Upper lobe of right lung (tissue), 1 donor: ENCODE measurements around the gene CHD2. TPM values are rescaled to one million over a fixed set of nuclear protein-coding genes. Genes with fewer than 3 reads are reported as not detected.

Experiments
- ATAC-seq: fragments of 200-7000 bp; cut with Tn5 transposase; one replicate; pipeline ENCODE4 v1.9.1; 2020; ENCODE audit warnings: mild to moderate bottlenecking, moderate library complexity
- DNase-seq: peaks from one replicate; pipeline ENCODE4 v3.0.0-alpha.2; 2020
- H3K27ac ChIP-seq: fragments of 200-600 bp; one replicate; pipeline ENCODE4 v1.8.0; 2022
- H3K27me3 ChIP-seq: fragments of 200-600 bp; one replicate; pipeline ENCODE4 v1.8.0; 2022; ENCODE audit warnings: mild to moderate bottlenecking
- H3K36me3 ChIP-seq: fragments of 200-600 bp; one replicate; pipeline ENCODE4 v1.8.0; 2022
- H3K4me1 ChIP-seq: fragments of 200-600 bp; one replicate; pipeline ENCODE4 v1.8.0; 2022
- H3K4me3 ChIP-seq: fragments of 200-600 bp; one replicate; pipeline ENCODE4 v1.8.0; 2022; ENCODE audit warnings: mild to moderate bottlenecking
- H3K9me3 ChIP-seq: fragments of 200-600 bp; one replicate; pipeline ENCODE4 v1.8.0; 2022
- intact Hi-C: fragments of 100-400 bp; cut with DNase I; formaldehyde crosslinking; loops from one replicate; pipeline ENCODE4 v1.11.0; 2022
- total RNA-seq: library from RNA; stranded (reverse); fragmentation: NEBNext Ultra II Directional; extraction: Animal tissue kit (Norgen Biotek cat#: 25700); gene quantifications from one replicate; pipeline ENCODE4 v1.2.1, GENCODE V29; 2021
- TF ChIP-seq, protein P1 (sequence below): fragments of 200-600 bp; IDR thresholded peaks from one replicate; pipeline ENCODE4 v1.8.0; 2022; ENCODE audit warnings: antibody characterized with exemption
- donor health status: DM: no; HTN: yes; CAD: no; lungs with severe emphysema.

The CHD2 gene
- total RNA-seq, 1 donor from 2014 or later = 161 TPM

DNA sequence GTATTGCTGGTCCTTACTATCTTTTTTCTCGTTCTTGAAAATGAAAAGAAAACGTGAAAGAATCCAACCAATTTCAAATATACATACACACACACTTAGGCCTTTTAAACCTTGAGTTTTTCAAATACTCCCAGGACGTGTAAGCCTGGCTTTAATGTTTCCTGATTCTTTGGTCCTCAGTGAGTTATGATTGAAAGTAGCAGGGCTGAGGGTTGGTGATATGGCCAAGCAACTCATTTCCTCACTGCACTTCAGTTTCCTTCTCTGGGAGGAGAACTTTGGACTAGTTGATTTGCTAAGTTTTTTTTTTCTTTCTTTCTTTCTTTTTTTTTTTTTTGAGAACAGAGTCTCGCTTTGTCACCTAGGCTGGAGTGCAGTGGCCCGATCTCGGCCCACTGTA lies 34.6 kb downstream of the CHD2 start:
- no peak overlapping the region for H3K4me3 ChIP-seq
- peaks cover 100% of the 10 kb centered on the region for H3K36me3 ChIP-seq
- no peak overlapping the region for H3K27ac ChIP-seq
- H3K27me3 ChIP-seq = no peaks in the 10 kb centered on the region
- DNase-seq (no peak), ATAC-seq (no peak)
- TF ChIP-seq, protein P1, sequence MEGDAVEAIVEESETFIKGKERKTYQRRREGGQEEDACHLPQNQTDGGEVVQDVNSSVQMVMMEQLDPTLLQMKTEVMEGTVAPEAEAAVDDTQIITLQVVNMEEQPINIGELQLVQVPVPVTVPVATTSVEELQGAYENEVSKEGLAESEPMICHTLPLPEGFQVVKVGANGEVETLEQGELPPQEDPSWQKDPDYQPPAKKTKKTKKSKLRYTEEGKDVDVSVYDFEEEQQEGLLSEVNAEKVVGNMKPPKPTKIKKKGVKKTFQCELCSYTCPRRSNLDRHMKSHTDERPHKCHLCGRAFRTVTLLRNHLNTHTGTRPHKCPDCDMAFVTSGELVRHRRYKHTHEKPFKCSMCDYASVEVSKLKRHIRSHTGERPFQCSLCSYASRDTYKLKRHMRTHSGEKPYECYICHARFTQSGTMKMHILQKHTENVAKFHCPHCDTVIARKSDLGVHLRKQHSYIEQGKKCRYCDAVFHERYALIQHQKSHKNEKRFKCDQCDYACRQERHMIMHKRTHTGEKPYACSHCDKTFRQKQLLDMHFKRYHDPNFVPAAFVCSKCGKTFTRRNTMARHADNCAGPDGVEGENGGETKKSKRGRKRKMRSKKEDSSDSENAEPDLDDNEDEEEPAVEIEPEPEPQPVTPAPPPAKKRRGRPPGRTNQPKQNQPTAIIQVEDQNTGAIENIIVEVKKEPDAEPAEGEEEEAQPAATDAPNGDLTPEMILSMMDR = no peak
- H3K4me1 ChIP-seq = peaks cover 10% of the 10 kb centered on the region
- no peaks in the 10 kb centered on the region for H3K9me3 ChIP-seq
- intact Hi-C loops = no loop called here

DNA sequence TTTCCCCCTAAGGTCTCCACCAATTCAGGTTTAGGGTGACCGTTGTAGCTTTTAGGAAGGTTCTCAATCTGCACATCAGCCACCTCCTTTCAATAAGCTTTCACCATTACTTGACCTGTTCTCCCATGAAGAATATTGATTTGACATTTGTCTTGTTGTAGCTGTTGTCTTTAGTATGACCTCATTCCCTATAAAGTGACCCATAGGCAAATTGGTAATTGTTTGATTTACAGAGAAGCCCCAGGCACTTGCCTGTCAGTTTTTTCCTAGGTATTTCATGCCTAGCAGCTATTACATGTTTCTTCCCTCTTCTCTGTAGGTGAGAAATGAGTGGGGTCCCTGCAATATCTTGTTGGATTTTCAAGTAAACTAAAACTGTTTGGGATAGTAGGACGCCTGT lies 36.0 kb downstream of the CHD2 start:
- Histone ChIP-seq H3K27ac (no peak overlapping the region), H3K4me3 (no peak overlapping the region), H3K27me3 (no peaks in the 10 kb centered on the region), H3K36me3 (peaks cover 98% of the 10 kb centered on the region), H3K4me1 (peaks cover 10% of the 10 kb centered on the region), H3K9me3 (no peaks in the 10 kb centered on the region)
- ATAC-seq (no peak), DNase-seq (no peak)
- intact Hi-C loops = no loop called here
- TF ChIP-seq, protein P1 = no peak

DNA sequence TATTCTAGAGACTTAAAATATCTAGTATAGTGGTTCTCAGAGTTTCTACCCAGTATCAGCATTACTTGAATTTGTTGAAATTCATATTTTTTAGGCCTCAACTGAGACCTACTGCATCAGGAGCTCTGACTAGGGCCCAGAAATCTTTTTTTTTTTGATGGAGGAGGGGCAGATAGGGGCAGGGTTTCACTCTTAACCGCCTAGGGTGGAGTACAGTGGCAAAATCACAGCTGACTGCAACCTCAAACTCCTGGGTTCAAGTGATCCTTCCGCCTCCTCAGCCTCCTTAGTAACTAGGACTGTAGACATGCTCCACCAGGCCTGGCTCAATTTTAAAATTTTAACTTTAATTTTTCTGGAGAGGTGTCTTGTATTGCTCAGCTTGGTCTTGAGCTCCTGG lies 36.6 kb downstream of the CHD2 start:
- ATAC-seq (no peak), DNase-seq (no peak)
- intact Hi-C loops = no loop called here
- no peak overlapping the region for H3K4me3 ChIP-seq
- H3K27ac ChIP-seq = no peak overlapping the region
- H3K9me3 ChIP-seq = no peaks in the 10 kb centered on the region
- peaks cover 10% of the 10 kb centered on the region for H3K4me1 ChIP-seq
- H3K27me3 ChIP-seq = no peaks in the 10 kb centered on the region
- TF ChIP-seq, protein P1 = no peak
- peaks cover 98% of the 10 kb centered on the region for H3K36me3 ChIP-seq

DNA sequence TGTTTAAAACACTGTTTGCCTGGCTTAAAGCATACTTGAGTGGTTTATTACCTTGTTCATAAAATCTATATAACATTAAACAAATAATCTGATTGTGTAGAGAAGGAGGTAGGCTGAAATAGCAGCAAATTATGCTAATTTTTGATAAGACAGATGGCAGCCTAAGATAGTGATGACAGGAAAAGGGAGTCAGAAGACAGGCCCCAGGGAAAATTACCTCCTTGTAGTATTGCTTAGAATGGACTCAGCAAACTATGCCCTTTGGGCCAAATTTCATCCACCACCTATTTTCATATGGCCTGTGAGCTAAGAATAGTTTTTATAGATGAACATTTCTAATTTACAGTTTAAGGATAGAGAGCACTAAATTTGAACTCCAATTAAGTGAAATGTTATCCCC lies 37.8 kb downstream of the CHD2 start:
- Histone ChIP-seq H3K36me3 (peaks cover 98% of the 10 kb centered on the region), H3K27me3 (no peaks in the 10 kb centered on the region), H3K4me1 (peaks cover 10% of the 10 kb centered on the region), H3K9me3 (no peaks in the 10 kb centered on the region), H3K4me3 (no peak overlapping the region), H3K27ac (no peak overlapping the region)
- ATAC-seq (no peak), DNase-seq (no peak)
- intact Hi-C loops = no loop called here
- TF ChIP-seq, protein P1 = no peak

DNA sequence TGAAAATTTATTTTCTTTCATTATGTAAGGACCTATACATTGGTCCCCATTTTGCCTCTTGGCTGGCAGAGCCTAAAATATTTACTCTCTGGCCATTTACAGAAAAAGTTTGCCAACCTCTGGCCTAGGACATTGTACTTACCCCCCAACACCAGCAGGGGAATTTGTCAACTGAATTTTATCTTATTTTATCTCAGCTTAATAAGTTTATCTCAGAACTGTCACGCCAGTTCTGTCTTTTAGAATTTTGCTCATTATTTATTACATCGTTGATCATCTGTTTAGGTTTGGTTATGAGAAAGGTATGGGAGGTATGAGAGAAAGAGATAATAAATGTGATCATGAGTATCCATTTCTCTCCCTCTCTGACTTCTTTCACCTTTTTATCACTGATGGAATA lies 38.3 kb downstream of the CHD2 start:
- Histone ChIP-seq H3K27ac (no peak overlapping the region), H3K4me3 (no peak overlapping the region), H3K36me3 (peaks cover 98% of the 10 kb centered on the region), H3K4me1 (peaks cover 8% of the 10 kb centered on the region), H3K9me3 (no peaks in the 10 kb centered on the region), H3K27me3 (no peaks in the 10 kb centered on the region)
- ATAC-seq (no peak), DNase-seq (no peak)
- TF ChIP-seq, protein P1 = no peak
- intact Hi-C loops = no loop called here

DNA sequence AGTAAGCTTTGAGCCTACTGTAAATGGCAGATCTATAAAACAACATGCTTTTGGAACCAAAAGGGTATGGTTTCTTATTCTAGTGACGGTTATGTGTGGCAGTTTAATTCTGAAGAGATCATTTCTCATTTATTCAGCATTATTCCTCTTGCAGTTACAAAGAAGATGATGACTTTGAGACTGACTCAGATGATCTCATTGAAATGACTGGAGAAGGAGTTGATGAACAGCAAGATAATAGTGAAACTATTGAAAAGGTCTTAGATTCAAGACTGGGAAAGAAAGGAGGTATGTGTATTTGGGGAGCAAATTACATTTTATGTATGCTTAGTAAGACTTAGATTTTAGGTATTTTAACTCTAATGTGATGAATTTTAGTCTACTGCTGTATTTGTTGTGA lies 41.5 kb downstream of the CHD2 start:
- TF ChIP-seq, protein P1 = no peak
- intact Hi-C loops = loop anchor here (10.0 kb wide), 1 partner anchor 53 kb away; no protein-coding TSS in a partner anchor
- Histone ChIP-seq H3K27ac (no peak overlapping the region), H3K9me3 (no peaks in the 10 kb centered on the region), H3K4me3 (no peak overlapping the region), H3K4me1 (no peaks in the 10 kb centered on the region), H3K27me3 (no peaks in the 10 kb centered on the region), H3K36me3 (peaks cover 98% of the 10 kb centered on the region)
- DNase-seq (no peak), ATAC-seq (no peak)
